ENCODE data around the gene MPND. TPM values are rescaled to one million over a fixed set of nuclear protein-coding genes. Genes with fewer than 3 reads are reported as not detected.
A peak's percentile ranks its signal among the peaks of the same experiment; 100 is the strongest.

MPND gene
- total and polyA plus RNA-seq, 2 of the 13 experiments (the other 11 are each of a cell fraction or from before 2014, with no cell fraction given), result 10.8 to 15.8 TPM

GRCh38 chr19:4310247-4311121 lies 32.9 kb upstream of the MPND start (continued):
- TF ChIP-seq BCLAF1 (IDR thresholded peaks at IDR 0.05), result no peak
- peak; percentile 70; the same call in 1 of the 2 replicates for TF ChIP-seq ZNF782 (CRISPR knock-in tag; IDR thresholded peaks at IDR 0.05; ENCODE audit: borderline replicate concordance)
- TF ChIP-seq, protein P1, sequence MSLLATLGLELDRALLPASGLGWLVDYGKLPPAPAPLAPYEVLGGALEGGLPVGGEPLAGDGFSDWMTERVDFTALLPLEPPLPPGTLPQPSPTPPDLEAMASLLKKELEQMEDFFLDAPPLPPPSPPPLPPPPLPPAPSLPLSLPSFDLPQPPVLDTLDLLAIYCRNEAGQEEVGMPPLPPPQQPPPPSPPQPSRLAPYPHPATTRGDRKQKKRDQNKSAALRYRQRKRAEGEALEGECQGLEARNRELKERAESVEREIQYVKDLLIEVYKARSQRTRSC (CRISPR knock-in tag; IDR thresholded peaks at IDR 0.05; ENCODE audit: low read depth), result no peak
- TF ChIP-seq TBL1XR1 (IDR thresholded peaks at IDR 0.05; ENCODE audit: borderline replicate concordance, low read length, partially characterized antibody), result no peak
- TF ChIP-seq, protein P2, sequence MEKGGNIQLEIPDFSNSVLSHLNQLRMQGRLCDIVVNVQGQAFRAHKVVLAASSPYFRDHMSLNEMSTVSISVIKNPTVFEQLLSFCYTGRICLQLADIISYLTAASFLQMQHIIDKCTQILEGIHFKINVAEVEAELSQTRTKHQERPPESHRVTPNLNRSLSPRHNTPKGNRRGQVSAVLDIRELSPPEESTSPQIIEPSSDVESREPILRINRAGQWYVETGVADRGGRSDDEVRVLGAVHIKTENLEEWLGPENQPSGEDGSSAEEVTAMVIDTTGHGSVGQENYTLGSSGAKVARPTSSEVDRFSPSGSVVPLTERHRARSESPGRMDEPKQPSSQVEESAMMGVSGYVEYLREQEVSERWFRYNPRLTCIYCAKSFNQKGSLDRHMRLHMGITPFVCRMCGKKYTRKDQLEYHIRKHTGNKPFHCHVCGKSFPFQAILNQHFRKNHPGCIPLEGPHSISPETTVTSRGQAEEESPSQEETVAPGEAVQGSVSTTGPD (CRISPR knock-in tag; IDR thresholded peaks at IDR 0.05), result peak; percentile 18; the same call in 1 of the 2 replicates
- TF ChIP-seq PAF1 (CRISPR knock-in tag; IDR thresholded peaks at IDR 0.05), result no peak
- TF ChIP-seq HOXA9 (CRISPR knock-in tag; IDR thresholded peaks at IDR 0.05; ENCODE audit: borderline replicate concordance), result no peak
- TF ChIP-seq ZNF432 (CRISPR knock-in tag; IDR thresholded peaks at IDR 0.05; ENCODE audit: borderline replicate concordance), result no peak
- TF ChIP-seq TCF7 (IDR thresholded peaks at IDR 0.05; ENCODE audit: low read depth), result no peak
- TF ChIP-seq MIXL1 (CRISPR knock-in tag; IDR thresholded peaks at IDR 0.05), result peak; percentile 92
- TF ChIP-seq ZBTB39 (CRISPR knock-in tag; IDR thresholded peaks at IDR 0.05), result no peak
- peak; percentile 90 for TF ChIP-seq TBX2 (CRISPR knock-in tag; IDR thresholded peaks at IDR 0.05; ENCODE audit: borderline replicate concordance)
- 0 out of 2 replicates have a peak, but pooled peaks have one; percentile 78 for TF ChIP-seq GLI4 (CRISPR knock-in tag; IDR thresholded peaks at IDR 0.05; ENCODE audit: borderline replicate concordance)
- TF ChIP-seq ZFP41 (CRISPR knock-in tag; IDR thresholded peaks at IDR 0.05; ENCODE audit: borderline replicate concordance), result no peak
- TF ChIP-seq CBX1 (IDR thresholded peaks at IDR 0.05; ENCODE audit: low read depth), result no peak
- peak; percentile 98 for TF ChIP-seq ZNF296 (CRISPR knock-in tag; conservative IDR thresholded peaks at IDR 0.05)
- TF ChIP-seq ZFAT (CRISPR knock-in tag; conservative IDR thresholded peaks at IDR 0.05), result no peak
- peak; percentile 90 for TF ChIP-seq FOXA3 (CRISPR knock-in tag; IDR thresholded peaks at IDR 0.05)
- no peak for TF ChIP-seq MTA3 (CRISPR knock-in tag; IDR thresholded peaks at IDR 0.05)
- TF ChIP-seq ZNF607 (CRISPR knock-in tag; IDR thresholded peaks at IDR 0.05; ENCODE audit: borderline replicate concordance), result peak; percentile 93
- TF ChIP-seq SMAD3 (CRISPR knock-in tag; IDR thresholded peaks at IDR 0.05), result peak; percentile 78
- peak; percentile 78; the same call in 1 of the 2 replicates for TF ChIP-seq ZFP36L1 (CRISPR knock-in tag; IDR thresholded peaks at IDR 0.05)
- peak; percentile 52; the same call in 1 of the 2 replicates for TF ChIP-seq SALL2 (CRISPR knock-in tag; IDR thresholded peaks at IDR 0.05)

Data from HepG2 (cell line).